HAP-1 (cell line): Measurements from ENCODE around the gene CDIP1.

Experiments
- DNase-seq, 2 experiments: peaks; one replicate each; pipeline ENCODE4 v3.0.0-alpha.2; 2016 to 2020; ENCODE audit warnings: low spot score in 2 of 2
- H3K27me3 ChIP-seq: fragments of 250-450 bp; sonication (Bioruptor Pico); 2 replicates; pipeline ENCODE4 v1.5.1; 2020; ENCODE audit warnings: low read depth, mild to moderate bottlenecking, moderate library complexity
- H3K36me3 ChIP-seq: fragments of 250-450 bp; sonication (Bioruptor Pico); replicated peaks from 2 replicates; pipeline ENCODE4 v1.5.1; 2020; ENCODE audit warnings: mild to moderate bottlenecking
- H3K4me1 ChIP-seq: fragments of 250-450 bp; sonication (Bioruptor Pico); 2 replicates; pipeline ENCODE4 v1.5.1; 2020; ENCODE audit warnings: mild to moderate bottlenecking
- H3K4me3 ChIP-seq: fragments of 250-450 bp; sonication (Bioruptor Pico); 2 replicates; pipeline ENCODE4 v1.5.1; 2020; ENCODE audit warnings: mild to moderate bottlenecking, moderate library complexity
- H3K9me3 ChIP-seq: fragments of 250-450 bp; sonication (Bioruptor Pico); 2 replicates; pipeline ENCODE4 v1.5.1; 2020; ENCODE audit warnings: mild to moderate bottlenecking, moderate library complexity
- in situ Hi-C: fragments of 300-500 bp; cut with MboI; formaldehyde crosslinking; loops from 3 replicates; pipeline ENCODE4 v1.14.3; 2020; ENCODE audit warnings: low sequenced_read_pairs, inconsistent platforms, mixed read lengths

Gene CDIP1

GRCh38 chr16:4561596-4561995 lies 23.0 kb upstream of the CDIP1 start:
- no peak overlapping the region for H3K4me3 ChIP-seq
- peaks cover 4% of the 10 kb centered on the region; the same call in 1 of the 2 replicates for H3K27me3 ChIP-seq
- no peaks in the 10 kb centered on the region for H3K4me1 ChIP-seq
- H3K36me3 ChIP-seq = no peaks in the 10 kb centered on the region
- no peaks in the 10 kb centered on the region for H3K9me3 ChIP-seq
- in situ Hi-C loops = no loop called here
- no peak for DNase-seq

- H3K4me3 ChIP-seq = no peak overlapping the region
- no peaks in the 10 kb centered on the region for H3K4me1 ChIP-seq
- no peaks in the 10 kb centered on the region for H3K9me3 ChIP-seq
- in situ Hi-C loops = no loop called here
- no peaks in the 10 kb centered on the region for H3K36me3 ChIP-seq
- no peak for DNase-seq
- H3K27me3 ChIP-seq = peaks cover 4% of the 10 kb centered on the region; the same call in 1 of the 2 replicates
These were observed 19.4 kb upstream of the CDIP1 start for GRCh38 chr16:4557973-4558372.

GRCh38 chr16:4556580-4556979 lies 18.0 kb upstream of the CDIP1 start:
- Histone ChIP-seq H3K36me3 (no peaks in the 10 kb centered on the region), H3K4me1 (no peaks in the 10 kb centered on the region), H3K4me3 (no peak overlapping the region), H3K27me3 (peaks cover 4% of the 10 kb centered on the region; the same call in 1 of the 2 replicates), H3K9me3 (no peaks in the 10 kb centered on the region)
- no peak for DNase-seq
- in situ Hi-C loops = no loop called here

- in situ Hi-C loops = no loop called here
- no peaks in the 10 kb centered on the region for H3K36me3 ChIP-seq
These were observed 17.5 kb upstream of the CDIP1 start, which contains the start of gene C16orf96 for GRCh38 chr16:4556112-4556511. Gene C16orf96 (plus strand): TSS chr16:4556340. CDS start chr16:4556490, 150 bp downstream.

GRCh38 chr16:4552541-4552940 lies 14.0 kb upstream of the CDIP1 start:
- no peaks in the 10 kb centered on the region for H3K9me3 ChIP-seq
- in situ Hi-C loops = no loop called here
- H3K36me3 ChIP-seq = no peaks in the 10 kb centered on the region
- H3K4me1 ChIP-seq = no peaks in the 10 kb centered on the region
- DNase-seq = no peak
- H3K27me3 ChIP-seq = no peaks in the 10 kb centered on the region
- no peak overlapping the region for H3K4me3 ChIP-seq

More at GRCh38 chr16:4556112-4556511, 17.5 kb upstream of the CDIP1 start, which contains the start of gene C16orf96:
- Histone ChIP-seq H3K4me1 (no peaks in the 10 kb centered on the region), H3K9me3 (no peaks in the 10 kb centered on the region), H3K4me3 (no peak within 1 kb of the TSS), H3K27me3 (peaks cover 4% of the 10 kb centered on the region; the same call in 1 of the 2 replicates)
- DNase-seq = no peak

GRCh38 chr16:4550591-4550990 lies 12.0 kb upstream of the CDIP1 start:
- no peak overlapping the region for H3K4me3 ChIP-seq
- H3K9me3 ChIP-seq = no peaks in the 10 kb centered on the region
- DNase-seq = no peak
- in situ Hi-C loops = no loop called here
- no peaks in the 10 kb centered on the region for H3K27me3 ChIP-seq
- H3K4me1 ChIP-seq = no peaks in the 10 kb centered on the region
- H3K36me3 ChIP-seq = no peaks in the 10 kb centered on the region

- no peaks in the 10 kb centered on the region for H3K27me3 ChIP-seq
- DNase-seq = no peak
- no peaks in the 10 kb centered on the region for H3K4me1 ChIP-seq
- H3K9me3 ChIP-seq = no peaks in the 10 kb centered on the region
- H3K36me3 ChIP-seq = no peaks in the 10 kb centered on the region
- in situ Hi-C loops = no loop called here
- no peak overlapping the region for H3K4me3 ChIP-seq
These were observed 9.6 kb upstream of the CDIP1 start for GRCh38 chr16:4548124-4548523.

GRCh38 chr16:4544473-4544872 lies 5.9 kb upstream of the CDIP1 start:
- no peaks in the 10 kb centered on the region for H3K27me3 ChIP-seq
- no peak for DNase-seq
- no peaks in the 10 kb centered on the region for H3K4me1 ChIP-seq
- no peak overlapping the region for H3K4me3 ChIP-seq
- in situ Hi-C loops = no loop called here
- no peaks in the 10 kb centered on the region for H3K36me3 ChIP-seq
- peaks cover 5% of the 10 kb centered on the region for H3K9me3 ChIP-seq

GRCh38 chr16:4539716-4540284 lies 1.2 kb upstream of the CDIP1 start:
- H3K4me1 ChIP-seq = peaks cover 7% of the 10 kb centered on the region

GRCh38 chr16:4537376-4538343 lies 913 bp downstream of the CDIP1 start:
- Histone ChIP-seq H3K36me3 (peaks cover 4% of the 10 kb centered on the region), H3K27me3 (no peaks in the 10 kb centered on the region), H3K4me1 (peaks cover 7% of the 10 kb centered on the region), H3K9me3 (peaks cover 12% of the 10 kb centered on the region), H3K4me3 (peak overlapping the region; percentile 56)
- peak in 1 of 2 experiments; percentile 29 for DNase-seq
- in situ Hi-C loops = no loop called here

More at GRCh38 chr16:4539716-4540284, 1.2 kb upstream of the CDIP1 start:
- peaks cover 12% of the 10 kb centered on the region for H3K9me3 ChIP-seq
- no peaks in the 10 kb centered on the region for H3K36me3 ChIP-seq
- H3K4me3 ChIP-seq = no peak overlapping the region
- in situ Hi-C loops = no loop called here
- no peaks in the 10 kb centered on the region for H3K27me3 ChIP-seq
- no peak for DNase-seq

- in situ Hi-C loops = no loop called here
- peaks cover 12% of the 10 kb centered on the region for H3K9me3 ChIP-seq
- no peaks in the 10 kb centered on the region for H3K27me3 ChIP-seq
- H3K4me3 ChIP-seq = peak overlapping the region; percentile 56
- H3K36me3 ChIP-seq = peaks cover 4% of the 10 kb centered on the region
- no peak for DNase-seq
- H3K4me1 ChIP-seq = peaks cover 7% of the 10 kb centered on the region
These were observed 2.0 kb downstream of the CDIP1 start for GRCh38 chr16:4536391-4537106.

- Histone ChIP-seq H3K36me3 (peaks cover 4% of the 10 kb centered on the region), H3K9me3 (peaks cover 12% of the 10 kb centered on the region), H3K27me3 (no peaks in the 10 kb centered on the region), H3K4me3 (no peak overlapping the region), H3K4me1 (peaks cover 7% of the 10 kb centered on the region)
- in situ Hi-C loops = no loop called here
- DNase-seq = no peak
These were observed 2.9 kb downstream of the CDIP1 start for GRCh38 chr16:4535627-4536108.

- Histone ChIP-seq H3K27me3 (no peaks in the 10 kb centered on the region), H3K4me3 (no peak overlapping the region), H3K4me1 (peaks cover 7% of the 10 kb centered on the region), H3K9me3 (peaks cover 5% of the 10 kb centered on the region), H3K36me3 (peaks cover 4% of the 10 kb centered on the region)
- DNase-seq = no peak
- in situ Hi-C loops = no loop called here
These were observed 4.3 kb downstream of the CDIP1 start for GRCh38 chr16:4534151-4534790.
